OCI-M2 (cell line): Measurements from ENCODE around the gene PAX8.
"Not testable (repeated sequence)": the region's sequence is repeated elsewhere in the genome, so short reads cannot be mapped to it uniquely, and the experiment has no call there.

Source experiments
- DNase-seq: peaks from one replicate; lab custom pipeline; 2025; ENCODE audit not compliant: unreplicated experiment; lab: John Stamatoyannopoulos, UW

Gene PAX8

DNA sequence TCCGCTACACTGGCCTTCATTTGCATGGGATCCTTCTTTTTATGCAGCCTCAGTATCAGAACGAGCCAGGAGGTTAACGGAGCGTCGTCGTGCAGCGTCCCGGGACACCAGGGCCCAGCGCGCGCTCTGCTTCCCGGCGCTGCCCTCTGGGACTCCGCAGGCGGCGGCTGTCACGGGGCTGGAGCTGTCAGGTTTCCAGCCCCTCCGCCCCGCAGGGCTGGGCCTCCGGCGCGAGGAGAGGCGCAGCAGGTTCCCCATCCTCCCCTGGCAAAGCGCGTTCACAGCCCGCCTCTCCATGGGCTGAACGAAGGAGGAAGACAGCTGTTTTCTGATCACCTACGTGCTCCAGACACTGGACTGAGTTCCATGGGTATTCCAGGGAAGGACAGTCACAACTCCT is 12.5 kb upstream of the PAX8 start:
- no peak for DNase-seq

GRCh38 chr2:113288674-113289149 is 10.0 kb upstream of the PAX8 start:
- not testable (repeated sequence) for DNase-seq

GRCh38 chr2:113288117-113288673 is 9.5 kb upstream of the PAX8 start:
- not testable (repeated sequence) for DNase-seq

DNA sequence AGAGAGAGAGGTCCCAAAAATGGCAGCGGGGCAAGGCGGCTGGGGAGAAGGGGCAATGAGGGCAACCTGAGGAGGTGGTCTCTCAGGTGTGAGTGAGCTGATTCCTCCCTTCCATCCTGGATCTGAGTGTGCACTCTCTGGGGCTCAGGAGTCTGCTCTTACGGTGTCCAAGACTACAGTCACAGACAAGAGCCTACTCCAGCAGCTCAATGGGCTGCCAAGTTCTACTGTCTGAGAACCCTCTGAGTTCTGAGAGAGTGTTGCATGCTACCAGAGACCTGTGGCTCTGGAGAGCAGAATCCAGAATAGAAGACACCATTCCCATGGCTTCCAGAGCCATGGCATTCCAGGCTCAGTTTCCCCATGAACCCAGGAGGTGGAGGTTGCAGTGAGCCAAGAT is 7.1 kb upstream of the PAX8 start:
- DNase-seq = no peak

GRCh38 chr2:113284999-113285398 is 6.3 kb upstream of the PAX8 start:
- not testable (repeated sequence) for DNase-seq

- no peak for DNase-seq
Observed at GRCh38 chr2:113284476-113284875, 5.8 kb upstream of the PAX8 start.

DNA sequence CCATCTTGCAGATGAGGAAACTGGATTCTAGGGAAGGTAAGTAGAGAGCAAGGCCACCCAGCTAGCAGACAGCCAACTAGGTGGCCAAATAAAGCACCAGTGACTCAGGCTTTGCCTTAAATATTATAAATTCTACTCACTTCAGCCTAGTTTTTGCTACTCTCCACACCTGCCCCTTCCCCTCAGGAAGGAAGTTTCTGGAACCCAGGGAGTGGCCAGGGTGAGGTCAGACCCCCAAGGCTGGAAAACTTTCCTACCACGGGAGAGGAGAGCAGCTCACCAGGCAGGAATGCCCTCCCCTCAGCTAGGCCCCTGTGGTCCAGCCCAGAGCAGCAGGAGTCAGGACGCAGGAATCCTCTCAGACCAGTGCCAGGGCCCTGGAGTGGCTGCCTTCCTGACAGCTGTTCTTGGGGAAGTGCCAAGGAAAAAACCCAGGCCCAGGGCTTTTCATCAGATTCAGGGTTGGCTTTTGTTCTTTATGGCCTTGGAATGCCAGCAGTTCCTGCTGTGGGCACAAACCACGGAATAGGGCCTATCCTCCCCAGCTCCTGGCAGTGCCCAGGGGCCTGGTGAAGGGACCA is 5.1 kb upstream of the PAX8 start:
- no peak for DNase-seq

GRCh38 chr2:113282747-113283533 is 4.2 kb upstream of the PAX8 start:
- DNase-seq = no peak

DNA sequence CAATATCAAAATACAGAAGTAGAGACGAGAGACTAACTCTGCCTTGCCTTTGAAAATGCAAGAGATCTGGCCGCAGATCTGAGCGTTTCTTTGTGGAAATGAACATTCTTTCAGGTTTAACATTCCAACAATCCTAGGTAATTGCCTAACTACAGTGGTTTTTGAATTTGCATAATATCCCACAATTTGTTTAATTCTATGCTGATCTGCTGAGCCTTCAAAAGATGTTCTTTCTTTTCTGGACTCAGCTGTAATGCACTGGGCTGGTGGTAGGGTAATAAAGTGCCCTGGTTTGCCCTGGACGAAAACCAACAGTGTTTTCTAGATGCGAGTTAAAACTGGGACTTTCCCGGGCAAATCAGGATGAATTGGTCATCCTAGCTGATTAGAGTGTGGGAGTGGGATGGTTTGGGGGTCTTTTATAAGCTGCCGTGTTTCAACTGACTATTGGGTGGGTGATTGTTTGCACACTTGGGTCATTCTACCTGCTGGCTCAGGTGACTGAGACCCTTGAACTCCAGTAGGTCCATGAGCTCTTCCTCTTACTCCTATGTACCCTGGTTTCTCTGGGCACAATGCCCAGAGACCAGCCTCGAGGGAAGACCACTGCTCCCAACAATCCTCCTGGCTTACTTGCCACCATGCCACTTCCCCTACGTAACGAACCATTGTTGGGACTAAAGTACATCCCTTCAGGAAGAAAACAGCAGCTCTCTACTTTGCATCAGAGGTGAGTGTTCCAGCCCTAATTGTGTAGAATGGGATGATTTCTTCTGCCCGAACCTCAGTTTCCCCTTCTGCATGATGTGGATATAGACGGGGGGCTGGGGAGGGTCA is 3.4 kb upstream of the PAX8 start:
- no peak for DNase-seq

GRCh38 chr2:113278073-113278741 is 514 bp downstream of the PAX8 start:
- DNase-seq = no peak

DNA sequence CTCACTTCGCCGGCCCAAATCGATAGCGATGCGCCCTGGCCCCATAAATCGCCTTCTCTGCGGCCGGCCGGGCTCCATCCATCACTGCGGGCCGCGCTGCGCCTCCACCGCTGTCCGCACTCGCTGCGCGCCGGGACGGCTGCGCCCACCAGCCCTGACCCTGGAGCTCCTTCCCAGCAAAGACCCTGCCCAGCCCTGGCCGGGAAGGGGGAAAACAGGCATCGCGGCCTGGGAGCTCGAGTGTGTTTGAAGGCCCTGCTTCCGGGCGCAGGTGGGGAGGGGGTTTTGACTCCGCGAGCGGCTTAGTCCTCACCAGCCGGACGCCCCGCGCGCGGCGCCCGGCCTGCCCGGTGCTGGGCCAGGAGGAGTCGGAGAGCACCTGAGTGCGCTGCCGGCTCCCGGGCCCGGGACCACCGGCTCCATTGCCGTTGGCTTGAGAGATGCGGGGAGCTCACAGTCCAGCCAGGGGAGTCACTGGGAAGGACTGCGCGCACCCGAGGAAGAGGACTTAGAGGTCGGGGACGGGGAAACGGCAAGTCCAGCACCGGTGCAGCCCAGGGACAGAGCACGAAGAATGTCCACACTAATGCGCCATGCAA is 1.1 kb downstream of the PAX8 start:
- no peak for DNase-seq

DNA sequence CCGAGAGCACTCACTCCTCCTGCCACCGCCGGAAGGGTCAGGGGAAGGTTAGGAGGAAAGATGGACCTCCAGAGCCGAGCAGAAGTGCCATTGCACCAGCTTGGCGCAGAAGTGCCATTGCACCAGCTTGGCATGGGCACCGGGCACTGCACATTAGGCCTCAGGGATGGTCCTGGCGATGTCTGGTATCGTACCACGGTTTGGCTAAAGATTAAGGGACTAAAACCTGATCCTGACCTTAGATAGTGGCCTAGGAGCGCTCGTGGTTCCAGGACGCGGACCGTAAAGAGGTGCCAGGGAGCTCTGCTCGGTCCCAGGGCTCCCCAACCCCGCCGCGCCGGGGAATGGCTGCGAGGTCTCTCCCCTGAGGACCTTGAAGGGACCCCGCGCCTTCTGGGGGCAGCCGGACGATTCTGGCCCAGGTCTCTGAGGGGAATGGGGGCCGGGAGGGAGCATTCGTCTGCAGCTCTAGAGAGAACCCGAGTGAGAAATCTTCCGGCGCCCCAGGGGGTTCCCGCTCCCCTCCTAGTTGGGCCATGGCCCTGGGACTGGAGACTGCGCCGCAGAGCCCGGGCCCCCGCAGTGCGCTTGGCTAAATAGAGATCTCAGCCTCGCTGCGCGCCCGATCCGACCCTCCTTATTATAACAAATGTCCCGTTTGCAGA is 1.8 kb downstream of the PAX8 start:
- DNase-seq = no peak

- no peak for DNase-seq
Observed at GRCh38 chr2:113276216-113276760, 2.4 kb downstream of the PAX8 start.

GRCh38 chr2:113275556-113276215 is 3.0 kb downstream of the PAX8 start:
- no peak for DNase-seq

DNA sequence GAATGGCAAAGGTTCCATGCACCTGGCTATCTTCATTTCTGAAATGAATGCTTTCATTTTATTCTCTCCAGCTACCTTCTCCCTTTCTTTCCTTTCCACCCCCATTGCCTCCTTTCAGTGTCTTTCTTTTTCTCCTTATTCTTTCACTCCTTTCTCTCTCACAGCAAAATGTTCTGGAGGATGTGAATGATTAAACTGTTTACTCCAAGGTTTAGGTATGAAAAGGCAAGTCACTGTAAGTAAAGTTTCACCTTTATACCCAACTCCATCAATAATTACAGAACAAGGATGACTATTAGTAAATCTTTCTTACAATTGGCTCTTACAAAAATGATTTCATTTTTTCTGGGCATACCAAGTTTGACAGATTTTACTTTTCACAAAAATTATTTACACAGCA is 4.3 kb downstream of the PAX8 start:
- no peak for DNase-seq

- DNase-seq = no peak
Observed at GRCh38 chr2:113273981-113274380, 4.7 kb downstream of the PAX8 start.

GRCh38 chr2:113273027-113273551 is 5.6 kb downstream of the PAX8 start:
- DNase-seq = no peak

DNA sequence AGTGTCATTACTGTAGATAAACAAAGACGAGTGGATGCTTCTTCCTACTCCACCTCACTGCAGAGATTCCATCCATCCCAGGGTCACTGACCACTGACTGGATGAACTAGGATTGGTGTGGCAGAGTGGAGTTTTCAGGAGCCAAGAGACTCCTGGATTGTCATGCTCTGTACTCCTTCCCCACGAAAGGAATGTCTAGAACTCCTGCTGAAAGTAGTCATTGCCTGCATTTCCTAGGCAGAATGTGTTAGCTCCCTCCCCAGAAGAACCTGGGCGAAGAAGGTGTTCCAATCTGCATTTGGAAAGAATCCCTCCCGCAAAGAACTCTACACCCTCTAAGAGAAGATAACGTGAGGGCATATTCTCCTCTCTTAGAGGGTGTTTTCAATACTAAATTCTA is 6.2 kb downstream of the PAX8 start:
- DNase-seq = no peak
